IgD-negative memory B cell (primary cell): ENCODE measurements around the gene CCDC14. TPM values are rescaled to one million over a fixed set of nuclear protein-coding genes. Genes with fewer than 3 reads are reported as not detected.
"Not testable (repeated sequence)": the region's sequence is repeated elsewhere in the genome, so short reads cannot be mapped to it uniquely, and the experiment has no call there.

Experiments
- H3K27ac Mint-ChIP-seq, 3 donors: one replicate each; pipeline ENCODE4 v1.8.0; 2020 to 2022; ENCODE audit warnings: mild to moderate bottlenecking in 3 of 3, mixed read lengths in 3 of 3, moderate library complexity in 1 of 3
- H3K27me3 Mint-ChIP-seq: one replicate; pipeline ENCODE4 v1.8.0; 2021; ENCODE audit warnings: mixed read lengths
- H3K36me3 Mint-ChIP-seq: one replicate; pipeline ENCODE4 v1.8.0; 2020; ENCODE audit warnings: mild to moderate bottlenecking, mixed read lengths
- H3K4me1 Mint-ChIP-seq, 3 donors: one replicate each; pipeline ENCODE4 v1.8.0; 2020 to 2022; ENCODE audit warnings: mixed read lengths in 3 of 3, mild to moderate bottlenecking in 1 of 3
- H3K4me3 Mint-ChIP-seq, 4 donors: one replicate each; pipeline ENCODE4 v1.8.0; 2020 to 2022; ENCODE audit warnings: mild to moderate bottlenecking in 4 of 4, mixed read lengths in 4 of 4, moderate library complexity in 3 of 4
- H3K9me3 Mint-ChIP-seq, 3 donors: one replicate each; pipeline ENCODE4 v1.8.0; 2020 to 2021; ENCODE audit warnings: mixed read lengths in 3 of 3, mild to moderate bottlenecking in 1 of 3
- polyA plus RNA-seq: library from polyadenylated mRNA; unstranded; fragments of 300-500 nt; fragmentation: Illumina TruSeq; gene quantifications from one replicate; pipeline ENCODE4 v1.2.3, GENCODE V29; 2021

CCDC14 gene
- 2.6 TPM for polyA plus RNA-seq

- peaks cover 9 to 19% (median 14%) of the 10 kb centered on the region in 3 donors for H3K4me1 Mint-ChIP-seq
- peak within 1 kb of the TSS; percentile 46 to 94 (median 88) for H3K27ac Mint-ChIP-seq
- H3K36me3 Mint-ChIP-seq: peaks cover 3% of the 10 kb centered on the region
- H3K9me3 Mint-ChIP-seq: no peaks in the 10 kb centered on the region
- H3K27me3 Mint-ChIP-seq: peaks cover 10% of the 10 kb centered on the region
- H3K4me3 Mint-ChIP-seq: peak within 1 kb of the TSS; percentile 97 to 100 (median 98)
Measured at GRCh38 chr3:123960781-123961507, at the start of gene CCDC14. Gene CCDC14 (minus strand): TSS chr3:123961229. CDS start chr3:123961173, 56 bp downstream.

- not testable (repeated sequence) for H3K27ac Mint-ChIP-seq, H3K4me1 Mint-ChIP-seq, H3K36me3 Mint-ChIP-seq, H3K9me3 Mint-ChIP-seq, H3K4me3 Mint-ChIP-seq
- peaks cover 33% of the 10 kb centered on the region for H3K27me3 Mint-ChIP-seq
Measured at GRCh38 chr3:124008321-124008720, 47.3 kb upstream of the CCDC14 start.

- peaks cover 36% of the 10 kb centered on the region for H3K27me3 Mint-ChIP-seq
Measured at GRCh38 chr3:124007186-124007585, 46.2 kb upstream of the CCDC14 start.

GRCh38 chr3:124002405-124003079 is 41.5 kb upstream of the CCDC14 start:
- not testable (repeated sequence) for H3K4me3 Mint-ChIP-seq, H3K27ac Mint-ChIP-seq
- H3K27me3 Mint-ChIP-seq: peaks cover 37% of the 10 kb centered on the region

More at GRCh38 chr3:124007186-124007585, 46.2 kb upstream of the CCDC14 start:
- peaks cover 0 to 4% (median 2%) of the 10 kb centered on the region in 3 donors for H3K9me3 Mint-ChIP-seq
- H3K4me3 Mint-ChIP-seq: no peak overlapping the region
- no peaks in the 10 kb centered on the region for H3K36me3 Mint-ChIP-seq
- H3K27ac Mint-ChIP-seq: no peak overlapping the region
- no peaks in the 10 kb centered on the region for H3K4me1 Mint-ChIP-seq

GRCh38 chr3:124001366-124001765 is 40.3 kb upstream of the CCDC14 start:
- H3K36me3 Mint-ChIP-seq, H3K4me1 Mint-ChIP-seq, H3K4me3 Mint-ChIP-seq, H3K27ac Mint-ChIP-seq, H3K9me3 Mint-ChIP-seq: not testable (repeated sequence)
- peaks cover 28% of the 10 kb centered on the region for H3K27me3 Mint-ChIP-seq

More at GRCh38 chr3:124002405-124003079, 41.5 kb upstream of the CCDC14 start:
- H3K9me3 Mint-ChIP-seq, H3K36me3 Mint-ChIP-seq, H3K4me1 Mint-ChIP-seq: not testable (repeated sequence)

GRCh38 chr3:123997543-123997942 is 36.5 kb upstream of the CCDC14 start:
- Mint-ChIP-seq H3K9me3 (peaks cover 0 to 4% (median 3%) of the 10 kb centered on the region in 3 donors), H3K27ac (no peak overlapping the region), H3K4me1 (no peaks in the 10 kb centered on the region), H3K27me3 (peaks cover 17% of the 10 kb centered on the region), H3K36me3 (no peaks in the 10 kb centered on the region), H3K4me3 (no peak overlapping the region)

- H3K27ac Mint-ChIP-seq: no peak overlapping the region
- H3K4me1 Mint-ChIP-seq: peaks cover 0 to 1% (median 0%) of the 10 kb centered on the region in 3 donors
- peaks cover 0 to 4% (median 3%) of the 10 kb centered on the region in 3 donors for H3K9me3 Mint-ChIP-seq
- H3K27me3 Mint-ChIP-seq: peaks cover 13% of the 10 kb centered on the region
- H3K36me3 Mint-ChIP-seq: no peaks in the 10 kb centered on the region
- H3K4me3 Mint-ChIP-seq: no peak overlapping the region
Measured at GRCh38 chr3:123993818-123994217, 32.8 kb upstream of the CCDC14 start.

- not testable (repeated sequence) for H3K36me3 Mint-ChIP-seq, H3K27ac Mint-ChIP-seq, H3K4me1 Mint-ChIP-seq, H3K9me3 Mint-ChIP-seq
- H3K4me3 Mint-ChIP-seq: peak within 1 kb of the TSS in 2 of 4 donors; percentile 44 to 78
- peaks cover 16% of the 10 kb centered on the region for H3K27me3 Mint-ChIP-seq
Measured at GRCh38 chr3:123991730-123992588, 30.9 kb upstream of the CCDC14 start, which contains the start of gene ROPN1. Gene ROPN1 (minus strand): TSS chr3:123992124. CDS start chr3:123980481, 11,643 bp downstream.

- no peaks in the 10 kb centered on the region for H3K4me1 Mint-ChIP-seq
- peaks cover 17% of the 10 kb centered on the region for H3K27me3 Mint-ChIP-seq
- H3K4me3 Mint-ChIP-seq: no peak overlapping the region
- H3K9me3 Mint-ChIP-seq: no peaks in the 10 kb centered on the region
- no peak overlapping the region for H3K27ac Mint-ChIP-seq
- peaks cover 2% of the 10 kb centered on the region for H3K36me3 Mint-ChIP-seq
Measured at GRCh38 chr3:123986427-123986826, 25.4 kb upstream of the CCDC14 start.

- Mint-ChIP-seq H3K4me3 (no peak overlapping the region), H3K27ac (no peak overlapping the region)
Measured at GRCh38 chr3:123984957-123985356, 23.9 kb upstream of the CCDC14 start.

GRCh38 chr3:123984350-123984749 is 23.3 kb upstream of the CCDC14 start:
- no peaks in the 10 kb centered on the region for H3K9me3 Mint-ChIP-seq
- no peak overlapping the region for H3K4me3 Mint-ChIP-seq
- peaks cover 2% of the 10 kb centered on the region for H3K36me3 Mint-ChIP-seq
- H3K4me1 Mint-ChIP-seq: peaks cover 0 to 3% (median 0%) of the 10 kb centered on the region in 3 donors
- H3K27me3 Mint-ChIP-seq: peaks cover 20% of the 10 kb centered on the region
- H3K27ac Mint-ChIP-seq: no peak overlapping the region

More at GRCh38 chr3:123984957-123985356, 23.9 kb upstream of the CCDC14 start:
- H3K4me1 Mint-ChIP-seq: no peaks in the 10 kb centered on the region
- H3K27me3 Mint-ChIP-seq: peaks cover 19% of the 10 kb centered on the region
- peaks cover 2% of the 10 kb centered on the region for H3K36me3 Mint-ChIP-seq
- no peaks in the 10 kb centered on the region for H3K9me3 Mint-ChIP-seq

- H3K27ac Mint-ChIP-seq, H3K36me3 Mint-ChIP-seq, H3K4me1 Mint-ChIP-seq, H3K9me3 Mint-ChIP-seq, H3K4me3 Mint-ChIP-seq: not testable (repeated sequence)
- peaks cover 12% of the 10 kb centered on the region for H3K27me3 Mint-ChIP-seq
Measured at GRCh38 chr3:123981317-123981716, 20.3 kb upstream of the CCDC14 start.

GRCh38 chr3:123980539-123980938 is 19.5 kb upstream of the CCDC14 start:
- peaks cover 2% of the 10 kb centered on the region for H3K36me3 Mint-ChIP-seq
- no peak overlapping the region for H3K4me3 Mint-ChIP-seq
- no peaks in the 10 kb centered on the region for H3K9me3 Mint-ChIP-seq
- peaks cover 11% of the 10 kb centered on the region for H3K27me3 Mint-ChIP-seq
- no peak overlapping the region for H3K27ac Mint-ChIP-seq
- peaks cover 0 to 3% (median 0%) of the 10 kb centered on the region in 3 donors for H3K4me1 Mint-ChIP-seq

- not testable (repeated sequence) for H3K4me1 Mint-ChIP-seq, H3K4me3 Mint-ChIP-seq, H3K9me3 Mint-ChIP-seq, H3K36me3 Mint-ChIP-seq, H3K27ac Mint-ChIP-seq
- H3K27me3 Mint-ChIP-seq: peaks cover 11% of the 10 kb centered on the region
Measured at GRCh38 chr3:123979525-123980501, 18.8 kb upstream of the CCDC14 start.
